ENCODE measurements around the gene WRNIP1.

WRNIP1 gene

GRCh38 chr6:2731281-2731909 lies 33.8 kb upstream of the WRNIP1 start:
- H3K36me3 ChIP-seq (ENCODE audit: control insufficient read depth in 1 of 2, insufficient read depth in 2 of 2, low read length in 2 of 2): no peaks in the 10 kb centered on the region
- H3K27me3 ChIP-seq (ENCODE audit: low read depth, low read length): no peaks in the 10 kb centered on the region
- no peak overlapping the region for H3K27ac ChIP-seq (ENCODE audit: low read length)
- peaks cover 5 to 20% of the 10 kb centered on the region in 2 donors for H3K4me1 ChIP-seq (ENCODE audit: control insufficient read depth in 1 of 2, insufficient read depth in 2 of 2, low read length in 2 of 2)
- H3K9me3 ChIP-seq (ENCODE audit: control insufficient read depth in 1 of 2, low read length in 2 of 2): no peaks in the 10 kb centered on the region
- H3K4me3 ChIP-seq (ENCODE audit: low read depth in 1 of 2, low read length in 2 of 2): no peak overlapping the region

DNA sequence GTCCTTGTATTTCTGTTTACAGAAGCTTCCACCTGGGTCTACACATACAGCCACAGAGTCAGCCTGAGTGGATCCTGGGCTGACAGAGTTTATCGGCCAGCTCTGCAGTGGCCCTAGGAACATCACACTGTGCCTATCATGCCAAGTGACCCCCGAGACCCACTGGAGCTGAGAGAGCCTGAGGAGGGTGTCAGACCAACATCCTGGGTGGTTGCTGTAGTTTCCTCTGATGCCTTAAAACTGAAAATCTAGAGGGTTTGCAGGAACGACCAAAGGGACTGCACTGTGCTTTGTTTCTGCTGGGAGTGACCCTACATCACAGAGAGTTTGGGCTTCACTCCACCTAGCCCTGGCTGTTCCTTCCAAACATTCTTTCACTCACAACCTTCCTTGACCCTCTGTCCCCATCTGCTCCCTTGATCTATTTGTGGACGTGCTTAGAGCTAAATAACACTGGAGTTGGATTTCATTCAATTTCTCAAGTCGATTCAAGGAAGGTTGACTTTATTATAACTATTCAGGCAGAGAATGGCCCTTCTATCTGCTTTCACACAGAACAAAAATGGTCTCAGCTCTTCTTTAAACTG lies 32.6 kb upstream of the WRNIP1 start:
- Histone ChIP-seq H3K9me3 (ENCODE audit: control insufficient read depth in 1 of 2, low read length in 2 of 2) (no peaks in the 10 kb centered on the region), H3K36me3 (ENCODE audit: control insufficient read depth in 1 of 2, insufficient read depth in 2 of 2, low read length in 2 of 2) (no peaks in the 10 kb centered on the region), H3K4me1 (ENCODE audit: control insufficient read depth in 1 of 2, insufficient read depth in 2 of 2, low read length in 2 of 2) (peaks cover 5 to 19% of the 10 kb centered on the region in 2 donors), H3K27me3 (ENCODE audit: low read depth, low read length) (no peaks in the 10 kb centered on the region), H3K4me3 (ENCODE audit: low read depth in 1 of 2, low read length in 2 of 2) (no peak overlapping the region), H3K27ac (ENCODE audit: low read length) (no peak overlapping the region)

DNA sequence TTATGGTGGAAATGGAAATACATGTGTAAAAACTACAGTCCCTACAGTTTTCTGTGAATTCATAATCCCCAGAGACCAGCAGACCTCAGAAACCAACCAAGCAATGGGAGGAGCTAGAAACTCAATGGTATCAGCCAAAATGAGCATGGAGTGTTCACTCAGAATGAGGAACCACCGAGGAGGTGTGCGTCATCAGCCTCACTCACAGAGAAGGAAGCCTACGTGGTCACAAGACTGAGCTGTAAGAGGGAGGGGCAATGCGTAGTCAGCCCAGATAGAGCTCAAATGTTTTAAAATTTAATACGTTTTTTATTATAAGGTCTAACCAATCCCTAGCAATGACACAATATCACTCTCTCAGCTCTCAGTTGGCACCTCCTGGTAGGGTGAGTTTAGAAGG lies 31.9 kb upstream of the WRNIP1 start:
- no peaks in the 10 kb centered on the region for H3K36me3 ChIP-seq (ENCODE audit: control insufficient read depth in 1 of 2, insufficient read depth in 2 of 2, low read length in 2 of 2)
- no peak overlapping the region for H3K27ac ChIP-seq (ENCODE audit: low read length)
- no peaks in the 10 kb centered on the region for H3K27me3 ChIP-seq (ENCODE audit: low read depth, low read length)
- peaks cover 5 to 19% of the 10 kb centered on the region in 2 donors for H3K4me1 ChIP-seq (ENCODE audit: control insufficient read depth in 1 of 2, insufficient read depth in 2 of 2, low read length in 2 of 2)
- H3K4me3 ChIP-seq (ENCODE audit: low read depth in 1 of 2, low read length in 2 of 2): no peak overlapping the region
- no peaks in the 10 kb centered on the region for H3K9me3 ChIP-seq (ENCODE audit: control insufficient read depth in 1 of 2, low read length in 2 of 2)

GRCh38 chr6:2733736-2734480 lies 31.3 kb upstream of the WRNIP1 start:
- H3K4me1 ChIP-seq (ENCODE audit: control insufficient read depth in 1 of 2, insufficient read depth in 2 of 2, low read length in 2 of 2): peaks cover 5 to 19% of the 10 kb centered on the region in 2 donors
- H3K36me3 ChIP-seq (ENCODE audit: control insufficient read depth in 1 of 2, insufficient read depth in 2 of 2, low read length in 2 of 2): no peaks in the 10 kb centered on the region
- H3K27me3 ChIP-seq (ENCODE audit: low read depth, low read length): no peaks in the 10 kb centered on the region
- H3K27ac ChIP-seq (ENCODE audit: low read length): no peak overlapping the region
- no peak overlapping the region for H3K4me3 ChIP-seq (ENCODE audit: low read depth in 1 of 2, low read length in 2 of 2)
- no peaks in the 10 kb centered on the region for H3K9me3 ChIP-seq (ENCODE audit: control insufficient read depth in 1 of 2, low read length in 2 of 2)

DNA sequence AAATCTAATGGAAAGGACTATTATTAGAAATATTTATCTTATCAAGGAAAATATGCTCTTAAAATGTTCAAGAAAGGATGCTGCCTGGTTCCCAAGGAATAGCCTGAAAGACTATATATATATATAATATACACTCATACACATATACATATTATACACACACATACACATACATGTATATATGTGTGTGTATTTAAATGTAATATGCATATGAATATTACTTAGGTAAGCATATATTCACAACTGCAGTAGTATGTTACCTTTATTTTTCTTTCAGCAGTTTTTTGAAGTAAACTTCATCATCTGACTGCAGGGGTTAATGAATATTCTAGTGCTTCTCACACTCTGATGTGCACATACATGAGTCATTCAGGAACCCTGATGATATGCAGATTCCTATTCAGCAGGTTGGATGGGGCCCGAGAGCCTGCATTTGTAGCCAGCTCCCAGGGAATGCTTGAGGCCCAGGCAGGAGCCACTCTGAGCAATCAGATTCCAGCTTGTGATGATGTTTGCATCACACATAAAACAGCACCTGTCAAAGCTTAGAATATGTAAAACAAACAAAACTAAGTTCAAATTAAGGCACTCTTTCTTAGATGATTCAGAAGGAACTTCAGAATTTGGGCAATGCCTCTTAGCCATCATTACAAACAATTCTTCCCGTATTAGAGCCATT lies 30.6 kb upstream of the WRNIP1 start:
- no peak overlapping the region for H3K4me3 ChIP-seq (ENCODE audit: low read depth in 1 of 2, low read length in 2 of 2)
- H3K9me3 ChIP-seq (ENCODE audit: control insufficient read depth in 1 of 2, low read length in 2 of 2): no peaks in the 10 kb centered on the region
- no peaks in the 10 kb centered on the region for H3K36me3 ChIP-seq (ENCODE audit: control insufficient read depth in 1 of 2, insufficient read depth in 2 of 2, low read length in 2 of 2)
- no peaks in the 10 kb centered on the region for H3K27me3 ChIP-seq (ENCODE audit: low read depth, low read length)
- no peak overlapping the region for H3K27ac ChIP-seq (ENCODE audit: low read length)
- H3K4me1 ChIP-seq (ENCODE audit: control insufficient read depth in 1 of 2, insufficient read depth in 2 of 2, low read length in 2 of 2): peaks cover 5 to 19% of the 10 kb centered on the region in 2 donors

- Histone ChIP-seq H3K36me3 (ENCODE audit: control insufficient read depth in 1 of 2, insufficient read depth in 2 of 2, low read length in 2 of 2) (no peaks in the 10 kb centered on the region), H3K4me1 (ENCODE audit: control insufficient read depth in 1 of 2, insufficient read depth in 2 of 2, low read length in 2 of 2) (peaks cover 0 to 5% of the 10 kb centered on the region in 2 donors), H3K27me3 (ENCODE audit: low read depth, low read length) (no peaks in the 10 kb centered on the region), H3K9me3 (ENCODE audit: control insufficient read depth in 1 of 2, low read length in 2 of 2) (no peaks in the 10 kb centered on the region), H3K27ac (ENCODE audit: low read length) (no peak overlapping the region), H3K4me3 (ENCODE audit: low read depth in 1 of 2, low read length in 2 of 2) (no peak overlapping the region)
Measured at GRCh38 chr6:2737885-2738284, 27.3 kb upstream of the WRNIP1 start.

DNA sequence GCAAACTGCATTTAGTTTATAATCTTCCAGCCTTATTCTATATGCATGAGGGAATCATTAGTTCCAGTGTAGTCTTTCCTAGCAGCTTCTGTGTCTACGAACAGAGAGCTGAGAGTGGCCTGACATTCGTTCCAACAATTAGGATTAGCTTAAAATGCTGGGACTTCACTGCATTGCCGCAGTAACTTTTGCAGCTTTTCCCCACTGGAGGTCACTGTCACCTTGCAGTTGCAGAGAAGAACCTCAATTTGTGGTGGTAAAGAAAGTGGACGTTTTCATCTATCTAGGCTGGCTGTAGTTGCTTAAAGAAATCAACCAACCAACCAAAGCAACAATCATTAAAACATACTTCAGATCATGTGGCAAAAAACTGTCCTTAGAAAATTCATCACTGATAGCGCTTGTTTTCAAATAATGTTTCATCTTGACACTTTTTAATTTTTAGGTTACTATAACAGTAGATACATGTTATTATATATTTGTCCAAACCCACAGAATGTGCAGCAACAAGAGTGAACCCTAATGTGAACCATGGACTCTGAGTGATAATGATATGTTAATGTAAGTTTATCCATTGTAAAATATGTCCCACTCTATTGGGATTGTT lies 26.7 kb upstream of the WRNIP1 start:
- no peaks in the 10 kb centered on the region for H3K27me3 ChIP-seq (ENCODE audit: low read depth, low read length)
- no peak overlapping the region for H3K4me3 ChIP-seq (ENCODE audit: low read depth in 1 of 2, low read length in 2 of 2)
- no peak overlapping the region for H3K27ac ChIP-seq (ENCODE audit: low read length)
- no peaks in the 10 kb centered on the region for H3K36me3 ChIP-seq (ENCODE audit: control insufficient read depth in 1 of 2, insufficient read depth in 2 of 2, low read length in 2 of 2)
- H3K9me3 ChIP-seq (ENCODE audit: control insufficient read depth in 1 of 2, low read length in 2 of 2): no peaks in the 10 kb centered on the region
- H3K4me1 ChIP-seq (ENCODE audit: control insufficient read depth in 1 of 2, insufficient read depth in 2 of 2, low read length in 2 of 2): no peaks in the 10 kb centered on the region

DNA sequence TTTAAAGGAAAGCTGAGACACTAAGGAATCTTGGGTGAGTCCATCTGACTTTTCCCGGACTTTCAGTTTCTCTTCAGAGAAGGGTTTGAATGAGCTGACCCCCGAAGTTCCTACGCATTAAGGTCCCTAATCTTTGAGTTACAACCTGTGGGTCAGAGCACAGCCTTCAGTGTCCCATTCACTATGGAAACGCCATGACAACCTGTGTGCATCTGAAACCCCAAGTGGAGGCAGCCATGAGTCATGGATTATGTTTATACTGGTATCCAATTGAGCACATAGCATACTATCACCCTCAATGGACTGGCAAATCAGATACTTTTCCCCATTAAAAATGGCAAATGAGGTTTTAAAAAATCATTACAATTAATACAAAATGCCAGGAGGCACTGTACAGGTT lies 25.9 kb upstream of the WRNIP1 start:
- Histone ChIP-seq H3K4me1 (ENCODE audit: control insufficient read depth in 1 of 2, insufficient read depth in 2 of 2, low read length in 2 of 2) (peaks cover 0 to 2% of the 10 kb centered on the region in 2 donors), H3K36me3 (ENCODE audit: control insufficient read depth in 1 of 2, insufficient read depth in 2 of 2, low read length in 2 of 2) (no peaks in the 10 kb centered on the region), H3K4me3 (ENCODE audit: low read depth in 1 of 2, low read length in 2 of 2) (no peak overlapping the region), H3K27ac (ENCODE audit: low read length) (no peak overlapping the region), H3K9me3 (ENCODE audit: control insufficient read depth in 1 of 2, low read length in 2 of 2) (no peaks in the 10 kb centered on the region), H3K27me3 (ENCODE audit: low read depth, low read length) (no peaks in the 10 kb centered on the region)

GRCh38 chr6:2740581-2740980 lies 24.6 kb upstream of the WRNIP1 start:
- H3K9me3 ChIP-seq (ENCODE audit: control insufficient read depth in 1 of 2, low read length in 2 of 2): no peaks in the 10 kb centered on the region
- H3K27me3 ChIP-seq (ENCODE audit: low read depth, low read length): no peaks in the 10 kb centered on the region
- no peak overlapping the region for H3K27ac ChIP-seq (ENCODE audit: low read length)
- peaks cover 0 to 4% of the 10 kb centered on the region in 2 donors for H3K4me1 ChIP-seq (ENCODE audit: control insufficient read depth in 1 of 2, insufficient read depth in 2 of 2, low read length in 2 of 2)
- H3K36me3 ChIP-seq (ENCODE audit: control insufficient read depth in 1 of 2, insufficient read depth in 2 of 2, low read length in 2 of 2): no peaks in the 10 kb centered on the region
- H3K4me3 ChIP-seq (ENCODE audit: low read depth in 1 of 2, low read length in 2 of 2): no peak overlapping the region

DNA sequence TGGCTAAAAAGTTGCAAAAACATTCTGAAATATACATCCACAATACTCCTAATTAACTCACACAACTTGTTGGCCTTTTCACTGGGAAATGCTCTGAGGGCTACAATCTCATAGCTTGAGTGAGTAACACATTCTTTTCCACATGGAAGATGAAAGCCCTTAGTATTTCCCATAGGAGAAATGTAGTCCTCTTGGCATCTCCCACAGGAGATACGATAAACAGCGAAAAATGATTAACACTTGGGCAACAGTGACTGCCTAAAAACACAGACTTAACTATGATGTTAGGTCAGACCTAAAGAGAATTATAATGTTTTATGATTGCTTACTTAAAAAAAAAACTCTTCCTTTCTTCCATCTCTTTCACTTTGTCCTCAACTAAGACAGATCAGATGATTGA lies 23.4 kb upstream of the WRNIP1 start:
- no peaks in the 10 kb centered on the region for H3K27me3 ChIP-seq (ENCODE audit: low read depth, low read length)
- H3K4me3 ChIP-seq (ENCODE audit: low read depth in 1 of 2, low read length in 2 of 2): no peak overlapping the region
- peaks cover 0 to 4% of the 10 kb centered on the region in 2 donors for H3K4me1 ChIP-seq (ENCODE audit: control insufficient read depth in 1 of 2, insufficient read depth in 2 of 2, low read length in 2 of 2)
- H3K9me3 ChIP-seq (ENCODE audit: control insufficient read depth in 1 of 2, low read length in 2 of 2): no peaks in the 10 kb centered on the region
- no peaks in the 10 kb centered on the region for H3K36me3 ChIP-seq (ENCODE audit: control insufficient read depth in 1 of 2, insufficient read depth in 2 of 2, low read length in 2 of 2)
- H3K27ac ChIP-seq (ENCODE audit: low read length): no peak overlapping the region

Data from muscle layer of duodenum (tissue), 2 donors.